NCI-H774 (cell line): Measurements from ENCODE around the gene SPEF1.
"Not testable (repeated sequence)": the region's sequence is repeated elsewhere in the genome, so short reads cannot be mapped to it uniquely, and the experiment has no call there.

Experiments
- DNase-seq: peaks from one replicate; lab custom pipeline; 2025; lab: John Stamatoyannopoulos, UW

Gene SPEF1

GRCh38 chr20:3808544-3808943, 27.3 kb upstream of the SPEF1 start:
- no peak for DNase-seq

GRCh38 chr20:3804781-3805180, 23.5 kb upstream of the SPEF1 start:
- no peak for DNase-seq

GRCh38 chr20:3804254-3804751, 23.1 kb upstream of the SPEF1 start:
- no peak for DNase-seq

GRCh38 chr20:3803854-3804253, 22.6 kb upstream of the SPEF1 start:
- no peak for DNase-seq

- no peak for DNase-seq
Observed at GRCh38 chr20:3803289-3803688, 22.0 kb upstream of the SPEF1 start.

- DNase-seq = no peak
Observed at GRCh38 chr20:3802524-3803239, 21.4 kb upstream of the SPEF1 start.

- DNase-seq = no peak
Observed at GRCh38 chr20:3801846-3802245, 20.6 kb upstream of the SPEF1 start.

GRCh38 chr20:3801299-3801698, 20.1 kb upstream of the SPEF1 start:
- no peak for DNase-seq

- DNase-seq = no peak
Observed at GRCh38 chr20:3800878-3801260, 19.6 kb upstream of the SPEF1 start.

- no peak for DNase-seq
Observed at GRCh38 chr20:3800256-3800877, 19.1 kb upstream of the SPEF1 start.

- DNase-seq = no peak
Observed at GRCh38 chr20:3798908-3799248, 17.6 kb upstream of the SPEF1 start.

GRCh38 chr20:3798373-3798768, 17.1 kb upstream of the SPEF1 start:
- DNase-seq = no peak

- DNase-seq = no peak
Observed at GRCh38 chr20:3797592-3798372, 16.5 kb upstream of the SPEF1 start.

- no peak for DNase-seq
Observed at GRCh38 chr20:3797226-3797545, 15.9 kb upstream of the SPEF1 start.

- no peak for DNase-seq
Observed at GRCh38 chr20:3796477-3797225, 15.4 kb upstream of the SPEF1 start.

- peak; percentile 90 for DNase-seq
Observed at GRCh38 chr20:3795511-3796468, 14.5 kb upstream of the SPEF1 start, which contains the start of gene CDC25B. TSS of gene CDC25B (plus strand) at chr20:3796310. CDS start at chr20:3796532, 222 bp downstream.

- DNase-seq = no peak
Observed at GRCh38 chr20:3794701-3795420, 13.6 kb upstream of the SPEF1 start.

- DNase-seq = not testable (repeated sequence)
Observed at GRCh38 chr20:3794168-3794567, 12.9 kb upstream of the SPEF1 start.

- not testable (repeated sequence) for DNase-seq
Observed at GRCh38 chr20:3789201-3789600, 8.0 kb upstream of the SPEF1 start.

GRCh38 chr20:3788685-3789155, 7.5 kb upstream of the SPEF1 start:
- DNase-seq = no peak
